ENCODE data around the gene MIXL1.
"Not testable (repeated sequence)": the region's sequence is repeated elsewhere in the genome, so short reads cannot be mapped to it uniquely, and the experiment has no call there.

MIXL1 gene

DNA sequence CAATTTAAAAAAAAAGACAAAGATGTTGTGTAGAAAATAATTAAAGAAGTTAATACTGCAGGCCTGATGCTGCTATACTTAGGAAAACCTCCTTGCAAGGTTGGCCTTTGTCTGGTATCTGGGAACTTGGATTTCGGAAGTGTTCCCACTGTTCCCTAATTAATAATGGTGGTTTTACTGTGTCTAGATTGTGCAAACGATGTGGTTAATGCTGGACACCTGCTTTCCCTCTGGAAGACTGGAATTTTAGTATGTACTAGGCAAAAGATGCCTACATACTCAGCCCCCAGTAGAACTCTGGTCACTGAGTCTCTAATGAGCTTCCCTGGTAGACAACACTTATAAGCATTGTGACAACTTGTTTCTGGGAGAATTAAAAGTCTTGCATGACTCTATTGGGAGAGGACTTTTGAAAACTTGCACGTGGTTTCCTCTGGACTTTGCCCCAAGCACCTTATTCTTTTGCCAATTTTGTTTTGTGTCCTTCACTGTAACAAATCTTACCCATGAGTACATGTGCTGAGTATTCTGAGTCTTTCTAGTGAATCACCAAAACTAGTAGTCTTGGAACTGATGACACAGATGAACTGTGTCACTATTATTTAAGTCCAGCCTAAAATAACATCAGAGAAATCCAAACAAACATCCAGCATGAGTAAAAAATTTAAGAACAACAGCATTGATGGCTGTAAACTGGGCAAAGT lies 45.1 kb downstream of the MIXL1 start:
- Histone ChIP-seq H3K4me3 (ENCODE audit: low read length) (no peak overlapping the region), H3K9ac (ENCODE audit: low read length) (no peak overlapping the region), H2AFZ (ENCODE audit: low read length) (no peak overlapping the region), H4K20me1 (ENCODE audit: insufficient read depth, low read length) (no peaks in the 10 kb centered on the region), H3K9me2 (replicated peaks; ENCODE audit: insufficient read depth, low read length) (no peaks in the 10 kb centered on the region), H3K27ac (ENCODE audit: low read length) (no peak overlapping the region), H3K79me2 (ENCODE audit: low read length) (no peaks in the 10 kb centered on the region), H3K36me3 (replicated peaks; ENCODE audit: insufficient read depth, low read length) (no peaks in the 10 kb centered on the region; the same call in 1 of the 2 replicates), H3K4me2 (ENCODE audit: low read depth, low read length) (no peak overlapping the region), H3K27me3 (replicated peaks; ENCODE audit: insufficient read depth, low read length) (no peaks in the 10 kb centered on the region), H3F3A (ENCODE audit: insufficient read depth, low read length) (no peaks in the 10 kb centered on the region), H3K9me3 (replicated peaks; ENCODE audit: insufficient read depth, low read length) (no peaks in the 10 kb centered on the region), H3K4me1 (ENCODE audit: low read length) (no peaks in the 10 kb centered on the region)
- TF ChIP-seq EZH2 (optimal IDR thresholded peaks at IDR 0.05; ENCODE audit: low read depth, low read length): no peak
- no peak for DNase-seq

DNA sequence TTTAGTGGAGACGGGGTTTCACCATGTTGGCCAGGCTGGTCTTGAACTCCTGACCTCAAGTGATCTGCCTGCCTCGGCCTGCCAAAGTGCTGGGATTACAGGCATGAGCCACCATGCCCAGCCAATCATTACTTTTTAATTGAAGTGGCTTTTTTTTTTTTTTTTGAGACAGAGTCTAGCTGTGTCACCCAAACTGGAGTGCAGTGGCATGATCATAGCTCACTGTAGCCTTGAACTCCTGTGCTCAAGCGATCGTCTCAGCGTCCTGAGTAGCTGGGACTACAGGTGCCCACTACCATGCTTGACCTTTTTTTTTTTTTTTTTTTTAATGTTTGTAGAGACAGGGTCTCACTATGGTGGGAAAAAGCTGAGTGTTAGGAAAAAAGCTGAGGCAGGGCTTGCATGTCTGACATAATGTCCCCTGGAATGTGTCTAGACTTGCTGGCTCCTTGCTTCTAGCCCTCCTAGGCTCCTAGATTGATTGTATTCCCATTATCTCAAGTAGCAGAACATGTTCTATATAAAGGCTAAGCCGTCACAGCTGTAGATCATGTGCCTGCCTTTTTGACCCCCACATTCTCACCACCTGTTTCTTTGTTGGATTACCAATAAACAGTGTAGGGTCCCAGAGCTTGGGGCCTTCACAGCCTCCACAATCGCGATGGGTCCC lies 48.9 kb downstream of the MIXL1 start:
- not testable (repeated sequence) for H3K9ac ChIP-seq (ENCODE audit: low read length); DNase-seq; H3F3A ChIP-seq (ENCODE audit: insufficient read depth, low read length); H3K9me3 ChIP-seq (replicated peaks; ENCODE audit: insufficient read depth, low read length); H3K27ac ChIP-seq (ENCODE audit: low read length); H4K20me1 ChIP-seq (ENCODE audit: insufficient read depth, low read length); H3K27me3 ChIP-seq (replicated peaks; ENCODE audit: insufficient read depth, low read length); H3K4me2 ChIP-seq (ENCODE audit: low read depth, low read length); H2AFZ ChIP-seq (ENCODE audit: low read length); H3K4me1 ChIP-seq (ENCODE audit: low read length); H3K9me2 ChIP-seq (replicated peaks; ENCODE audit: insufficient read depth, low read length); H3K79me2 ChIP-seq (ENCODE audit: low read length); H3K4me3 ChIP-seq (ENCODE audit: low read length); H3K36me3 ChIP-seq (replicated peaks; ENCODE audit: insufficient read depth, low read length)

DNA sequence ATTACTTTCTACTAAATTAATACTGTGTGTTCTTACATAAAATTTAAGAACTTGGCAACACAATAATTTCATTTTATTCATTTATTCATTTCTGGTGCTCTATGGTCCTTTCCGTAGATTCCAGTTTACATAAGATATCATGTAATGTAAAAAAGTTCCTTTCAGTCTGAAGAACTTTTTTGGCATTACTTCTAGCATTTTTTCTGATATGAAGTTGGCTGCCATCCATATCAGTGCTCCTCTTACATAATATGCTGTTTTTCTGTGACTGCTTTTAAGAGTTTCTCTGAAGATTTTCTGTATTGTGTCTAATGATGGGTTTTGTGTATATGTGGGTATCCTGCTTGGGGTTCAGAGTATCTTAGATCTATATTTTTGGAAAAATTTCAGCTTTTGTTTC lies 50.7 kb downstream of the MIXL1 start:
- Histone ChIP-seq H3F3A (ENCODE audit: insufficient read depth, low read length) (no peaks in the 10 kb centered on the region), H3K27me3 (replicated peaks; ENCODE audit: insufficient read depth, low read length) (no peaks in the 10 kb centered on the region), H3K27ac (ENCODE audit: low read length) (no peak overlapping the region), H3K79me2 (ENCODE audit: low read length) (no peaks in the 10 kb centered on the region), H2AFZ (ENCODE audit: low read length) (no peak overlapping the region), H3K4me3 (ENCODE audit: low read length) (no peak overlapping the region), H3K36me3 (replicated peaks; ENCODE audit: insufficient read depth, low read length) (0 out of 2 replicates have a peak, but pooled peaks cover 4% of the 10 kb centered on the region), H3K4me2 (ENCODE audit: low read depth, low read length) (no peak overlapping the region), H4K20me1 (ENCODE audit: insufficient read depth, low read length) (no peaks in the 10 kb centered on the region), H3K9me2 (replicated peaks; ENCODE audit: insufficient read depth, low read length) (no peaks in the 10 kb centered on the region), H3K9me3 (replicated peaks; ENCODE audit: insufficient read depth, low read length) (no peaks in the 10 kb centered on the region), H3K4me1 (ENCODE audit: low read length) (no peaks in the 10 kb centered on the region), H3K9ac (ENCODE audit: low read length) (no peak overlapping the region)
- TF ChIP-seq, protein P1, sequence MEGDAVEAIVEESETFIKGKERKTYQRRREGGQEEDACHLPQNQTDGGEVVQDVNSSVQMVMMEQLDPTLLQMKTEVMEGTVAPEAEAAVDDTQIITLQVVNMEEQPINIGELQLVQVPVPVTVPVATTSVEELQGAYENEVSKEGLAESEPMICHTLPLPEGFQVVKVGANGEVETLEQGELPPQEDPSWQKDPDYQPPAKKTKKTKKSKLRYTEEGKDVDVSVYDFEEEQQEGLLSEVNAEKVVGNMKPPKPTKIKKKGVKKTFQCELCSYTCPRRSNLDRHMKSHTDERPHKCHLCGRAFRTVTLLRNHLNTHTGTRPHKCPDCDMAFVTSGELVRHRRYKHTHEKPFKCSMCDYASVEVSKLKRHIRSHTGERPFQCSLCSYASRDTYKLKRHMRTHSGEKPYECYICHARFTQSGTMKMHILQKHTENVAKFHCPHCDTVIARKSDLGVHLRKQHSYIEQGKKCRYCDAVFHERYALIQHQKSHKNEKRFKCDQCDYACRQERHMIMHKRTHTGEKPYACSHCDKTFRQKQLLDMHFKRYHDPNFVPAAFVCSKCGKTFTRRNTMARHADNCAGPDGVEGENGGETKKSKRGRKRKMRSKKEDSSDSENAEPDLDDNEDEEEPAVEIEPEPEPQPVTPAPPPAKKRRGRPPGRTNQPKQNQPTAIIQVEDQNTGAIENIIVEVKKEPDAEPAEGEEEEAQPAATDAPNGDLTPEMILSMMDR (IDR thresholded peaks at IDR 0.05; ENCODE audit: low read length): no peak
- TF ChIP-seq EZH2phosphoT487 (IDR thresholded peaks at IDR 0.05; ENCODE audit: low read length) (no peak), EZH2 (optimal IDR thresholded peaks at IDR 0.05; ENCODE audit: low read depth, low read length) (no peak)
- no peak for DNase-seq

DNA sequence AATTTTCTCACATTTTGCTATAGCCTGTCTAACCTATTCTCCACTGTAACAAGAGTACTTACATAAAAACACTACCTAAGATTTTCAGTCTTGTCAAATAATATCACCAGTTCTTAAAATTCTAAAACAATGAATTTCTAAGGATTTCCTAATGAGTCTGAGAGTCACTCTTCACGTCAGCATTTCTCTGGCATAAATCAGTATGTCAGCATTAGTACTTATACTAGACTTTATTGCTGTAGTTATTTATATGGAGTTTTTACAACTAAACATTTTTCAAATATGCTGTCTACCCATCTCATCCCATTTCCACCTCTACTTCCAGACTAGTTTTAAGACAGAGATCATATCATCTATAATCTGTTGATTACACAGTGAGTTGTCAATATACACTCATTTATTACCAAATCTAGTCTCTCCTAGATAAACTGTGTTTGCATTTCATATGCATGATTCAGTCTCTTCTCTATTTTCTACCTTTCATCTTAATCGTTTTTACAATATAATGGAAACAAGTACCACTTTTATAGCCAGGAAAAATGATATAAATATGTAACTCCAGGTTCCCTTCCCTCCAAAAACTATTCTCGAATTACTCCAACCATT lies 52.7 kb downstream of the MIXL1 start:
- Histone ChIP-seq H3K79me2 (ENCODE audit: low read length) (no peaks in the 10 kb centered on the region), H3K9me2 (replicated peaks; ENCODE audit: insufficient read depth, low read length) (no peaks in the 10 kb centered on the region)

More for the DNA sequence above, 52.7 kb downstream of the MIXL1 start:
- Histone ChIP-seq H3K27me3 (replicated peaks; ENCODE audit: insufficient read depth, low read length) (no peaks in the 10 kb centered on the region), H3K4me2 (ENCODE audit: low read depth, low read length) (no peak overlapping the region), H4K20me1 (ENCODE audit: insufficient read depth, low read length) (no peaks in the 10 kb centered on the region), H3K9me3 (replicated peaks; ENCODE audit: insufficient read depth, low read length) (no peaks in the 10 kb centered on the region), H3F3A (ENCODE audit: insufficient read depth, low read length) (no peaks in the 10 kb centered on the region), H3K4me3 (ENCODE audit: low read length) (no peak overlapping the region), H3K36me3 (replicated peaks; ENCODE audit: insufficient read depth, low read length) (0 out of 2 replicates have a peak, but pooled peaks cover 4% of the 10 kb centered on the region), H3K27ac (ENCODE audit: low read length) (no peak overlapping the region), H3K9ac (ENCODE audit: low read length) (no peak overlapping the region), H3K4me1 (ENCODE audit: low read length) (no peaks in the 10 kb centered on the region), H2AFZ (ENCODE audit: low read length) (no peak overlapping the region)
- TF ChIP-seq EZH2 (optimal IDR thresholded peaks at IDR 0.05; ENCODE audit: low read depth, low read length): no peak
- TF ChIP-seq EZH2phosphoT487 (IDR thresholded peaks at IDR 0.05; ENCODE audit: low read length): no peak
- TF ChIP-seq, protein P1 (IDR thresholded peaks at IDR 0.05; ENCODE audit: low read length): no peak
- no peak for DNase-seq

Measured in MM.1S (cell line).